Mucosa of stomach (tissue), 1 donor: ENCODE measurements around the gene CLTA.
"Not testable (repeated sequence)": the region's sequence is repeated elsewhere in the genome, so short reads cannot be mapped to it uniquely, and the experiment has no call there.

Experiments
- H3K27me3 ChIP-seq: one replicate; pipeline ENCODE4 v1.7.0; 2013; ENCODE audit warnings: mild to moderate bottlenecking, low read length; ENCODE audit not compliant: control insufficient read depth, insufficient read depth
- H3K36me3 ChIP-seq: one replicate; pipeline ENCODE4 v1.7.0; 2013; ENCODE audit warnings: low read length; ENCODE audit not compliant: control insufficient read depth, insufficient read depth
- H3K4me1 ChIP-seq: one replicate; pipeline ENCODE4 v1.7.0; 2013; ENCODE audit warnings: mild to moderate bottlenecking, low read length; ENCODE audit not compliant: control insufficient read depth, insufficient read depth
- H3K4me3 ChIP-seq: one replicate; pipeline ENCODE4 v1.7.0; 2013; ENCODE audit warnings: low read length
- H3K9ac ChIP-seq: one replicate; pipeline ENCODE4 v1.7.0; 2013; ENCODE audit warnings: mild to moderate bottlenecking, low read length, moderate library complexity
- H3K9me3 ChIP-seq: one replicate; pipeline ENCODE4 v1.7.0; 2013; ENCODE audit warnings: mild to moderate bottlenecking, low read length, moderate library complexity; ENCODE audit not compliant: control insufficient read depth
- donor health status: Pancreatic carcinoma.

Gene CLTA

DNA sequence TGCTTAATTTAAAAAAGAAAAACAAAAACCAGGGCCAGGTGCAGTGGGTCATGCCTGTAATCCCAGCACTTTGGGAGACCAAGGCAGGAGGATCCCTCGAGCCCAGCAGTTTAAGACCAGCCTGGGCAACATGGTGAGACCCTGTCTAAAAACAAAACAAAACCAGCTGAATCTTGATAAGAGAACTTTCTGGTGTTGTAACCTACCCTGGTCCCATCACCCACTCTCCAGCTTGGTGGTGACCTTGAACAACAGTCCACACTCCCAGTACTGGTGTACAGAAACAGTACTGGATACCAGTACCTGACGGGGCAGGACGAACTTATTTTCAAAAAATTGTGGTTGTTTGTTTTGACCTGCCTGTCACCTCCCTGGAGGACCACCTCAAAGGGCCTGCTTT lies 30.9 kb downstream of the CLTA start:
- Histone ChIP-seq H3K9ac (no peak overlapping the region), H3K4me3 (no peak overlapping the region), H3K36me3 (peaks cover 5% of the 10 kb centered on the region), H3K27me3 (no peaks in the 10 kb centered on the region), H3K4me1 (no peaks in the 10 kb centered on the region), H3K9me3 (no peaks in the 10 kb centered on the region)

DNA sequence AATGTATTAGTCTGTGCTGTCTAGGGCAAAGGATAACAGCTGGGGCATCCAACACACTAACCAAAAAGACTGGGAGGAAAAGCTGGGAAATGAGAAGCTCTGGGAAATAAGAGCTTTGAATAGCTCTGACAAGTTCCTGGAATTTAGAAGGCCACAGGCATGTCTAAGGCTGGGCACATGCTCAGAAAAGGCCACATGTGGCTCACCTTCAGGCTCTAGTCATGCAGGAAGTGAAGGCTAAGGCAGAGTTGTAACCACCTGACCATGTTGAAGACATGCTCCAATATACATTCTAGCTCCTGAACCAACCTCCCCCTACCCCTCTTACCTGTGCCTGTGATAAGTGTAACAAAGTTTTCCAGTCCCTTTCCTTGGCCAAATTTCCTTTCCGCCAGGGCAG lies 31.7 kb downstream of the CLTA start:
- Histone ChIP-seq H3K27me3 (no peaks in the 10 kb centered on the region), H3K9ac (no peak overlapping the region), H3K9me3 (no peaks in the 10 kb centered on the region), H3K4me1 (no peaks in the 10 kb centered on the region), H3K36me3 (peaks cover 5% of the 10 kb centered on the region), H3K4me3 (no peak overlapping the region)

DNA sequence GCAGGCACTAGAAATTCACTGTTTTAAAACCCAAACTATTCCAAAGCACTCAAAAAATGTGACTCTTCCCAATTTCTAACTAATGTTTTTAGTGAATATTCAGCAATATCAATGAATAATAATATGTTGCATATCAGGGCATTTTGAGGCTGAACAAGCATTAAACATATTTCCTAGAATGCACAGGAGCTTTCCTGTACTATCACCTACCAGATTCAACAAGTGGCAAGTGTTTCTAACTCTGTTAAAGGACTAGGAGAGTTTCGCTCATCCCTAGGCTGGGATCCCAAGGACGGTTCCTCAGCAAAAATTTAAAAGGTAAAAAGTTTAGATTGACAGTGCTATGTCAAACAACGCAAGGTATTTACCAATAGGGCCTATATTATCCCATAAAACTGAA lies 46.5 kb downstream of the CLTA start:
- no peak overlapping the region for H3K4me3 ChIP-seq
- no peaks in the 10 kb centered on the region for H3K36me3 ChIP-seq
- no peaks in the 10 kb centered on the region for H3K4me1 ChIP-seq
- no peaks in the 10 kb centered on the region for H3K9me3 ChIP-seq
- H3K27me3 ChIP-seq, result no peaks in the 10 kb centered on the region
- H3K9ac ChIP-seq, result no peak overlapping the region

DNA sequence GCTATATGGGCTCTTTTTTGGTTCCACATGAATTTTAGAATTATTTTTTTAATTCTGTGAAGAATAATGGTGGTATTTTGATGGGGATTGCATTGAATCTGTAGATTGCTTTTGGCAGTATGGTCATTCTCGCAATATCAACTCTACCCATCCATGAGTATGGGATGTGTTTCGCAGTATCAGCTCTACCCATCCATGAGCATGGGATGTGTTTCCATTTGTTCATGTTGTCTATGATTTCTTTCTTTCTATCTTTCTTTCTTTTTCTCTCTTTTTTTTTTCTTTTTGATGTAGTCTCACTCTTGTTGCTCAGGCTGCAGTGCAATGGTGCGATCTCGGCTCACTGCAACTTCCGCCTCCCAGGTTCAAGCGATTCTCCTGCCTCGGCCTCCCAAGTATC lies 48.5 kb downstream of the CLTA start:
- H3K9ac ChIP-seq, H3K4me3 ChIP-seq, H3K9me3 ChIP-seq, H3K27me3 ChIP-seq, H3K4me1 ChIP-seq, H3K36me3 ChIP-seq: not testable (repeated sequence)

DNA sequence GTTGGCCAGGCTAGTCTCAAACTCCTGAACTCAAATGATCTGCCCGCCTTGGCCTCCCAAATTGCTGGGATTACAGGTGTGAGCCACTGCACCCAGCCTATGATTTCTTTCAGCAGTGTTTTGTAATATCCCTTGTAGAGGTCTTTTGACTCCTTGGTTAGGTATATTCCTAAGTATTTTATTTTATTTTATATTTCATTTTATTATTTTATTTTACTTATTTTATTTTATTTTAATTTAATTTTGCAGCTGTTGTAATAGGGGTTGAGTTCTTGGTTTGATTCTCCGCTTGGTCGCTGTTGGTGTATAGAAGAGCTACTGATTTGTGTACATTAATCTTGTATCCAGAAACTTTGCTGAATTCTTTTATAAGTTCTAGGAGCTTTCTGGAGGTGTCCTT lies 49.0 kb downstream of the CLTA start:
- H3K9me3 ChIP-seq, H3K27me3 ChIP-seq, H3K4me1 ChIP-seq, H3K36me3 ChIP-seq, H3K4me3 ChIP-seq, H3K9ac ChIP-seq: not testable (repeated sequence)

DNA sequence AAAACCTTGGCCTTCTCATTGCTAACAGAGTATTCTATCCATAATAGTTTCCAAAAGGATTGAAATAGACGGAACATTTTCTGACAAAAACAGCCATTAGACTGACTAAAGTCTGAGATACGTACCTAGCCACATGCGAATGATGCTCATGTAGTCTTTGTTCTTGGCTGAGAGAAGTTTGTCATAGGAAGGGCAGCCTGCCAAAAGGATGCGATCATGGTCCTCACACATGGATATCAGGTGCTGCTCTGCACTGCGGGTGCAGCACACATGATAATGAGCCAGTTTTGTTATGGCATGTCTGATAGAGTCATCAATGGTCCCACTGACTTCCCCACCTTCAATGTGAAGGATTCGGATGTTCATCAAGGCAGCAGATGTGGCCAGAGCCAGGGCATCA lies 55.2 kb downstream of the CLTA start:
- H3K4me3 ChIP-seq, result no peak overlapping the region
- H3K27me3 ChIP-seq, result no peaks in the 10 kb centered on the region
- no peaks in the 10 kb centered on the region for H3K4me1 ChIP-seq
- H3K9me3 ChIP-seq, result no peaks in the 10 kb centered on the region
- no peaks in the 10 kb centered on the region for H3K36me3 ChIP-seq
- H3K9ac ChIP-seq, result no peak overlapping the region

DNA sequence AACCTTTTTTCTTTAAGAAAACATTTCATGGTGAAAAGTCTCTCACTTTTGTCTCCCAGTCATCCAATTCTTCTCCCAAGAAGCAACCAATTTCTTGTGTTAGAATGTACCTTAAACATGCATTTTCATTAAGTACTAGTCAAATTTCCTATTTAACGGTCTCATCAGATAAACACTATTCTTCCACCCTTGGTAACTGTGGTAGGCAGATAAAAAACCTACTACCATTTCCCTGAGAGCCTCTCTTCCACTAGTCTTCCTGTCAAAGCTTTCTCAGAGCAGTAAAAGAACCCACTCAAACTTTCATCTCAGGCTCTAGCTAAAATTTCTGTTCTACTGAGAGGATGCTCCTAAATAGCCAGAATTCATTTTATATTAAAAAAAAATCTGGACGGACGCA lies 56.6 kb downstream of the CLTA start:
- Histone ChIP-seq H3K9ac (no peak overlapping the region), H3K27me3 (no peaks in the 10 kb centered on the region), H3K4me3 (no peak overlapping the region), H3K9me3 (no peaks in the 10 kb centered on the region), H3K4me1 (no peaks in the 10 kb centered on the region), H3K36me3 (no peaks in the 10 kb centered on the region)

DNA sequence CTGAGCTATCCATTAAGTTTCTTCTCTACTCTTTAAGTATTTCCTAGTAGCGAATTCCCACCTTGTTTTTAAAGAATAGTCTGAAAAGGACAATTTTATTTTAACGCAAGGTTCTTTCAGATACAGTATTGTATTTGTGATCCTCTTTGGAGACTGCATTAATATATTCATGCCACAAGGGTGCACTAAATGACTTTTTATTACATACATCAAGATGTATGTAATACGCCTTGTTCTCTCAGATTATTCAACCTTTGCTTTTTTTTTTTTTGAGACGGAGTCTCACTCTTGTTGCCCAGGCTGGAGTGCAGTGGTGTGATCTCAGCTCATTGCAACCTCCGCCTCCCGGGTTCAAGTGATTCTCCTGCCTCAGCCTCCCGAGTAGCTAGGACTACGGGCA lies 57.3 kb downstream of the CLTA start:
- not testable (repeated sequence) for H3K27me3 ChIP-seq, H3K4me1 ChIP-seq, H3K9ac ChIP-seq, H3K9me3 ChIP-seq, H3K36me3 ChIP-seq, H3K4me3 ChIP-seq

DNA sequence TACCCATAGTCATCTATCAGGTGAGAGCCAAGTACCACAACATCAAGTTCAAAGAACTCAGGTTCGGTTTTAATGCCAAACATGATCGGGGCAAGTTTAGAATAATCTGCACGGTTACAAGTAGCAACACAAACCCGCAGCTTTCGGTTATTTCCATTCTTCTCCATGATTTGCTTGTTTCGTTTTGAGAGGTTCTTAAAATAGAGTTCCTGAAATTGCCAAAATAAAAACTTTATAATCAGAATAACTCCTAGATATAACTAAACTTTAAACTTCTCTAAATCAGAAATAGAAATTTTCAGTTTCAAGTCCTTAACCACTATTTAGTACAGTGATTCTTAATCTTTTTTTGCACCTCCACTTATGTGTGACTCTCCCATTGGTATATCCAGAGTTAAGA lies 58.5 kb downstream of the CLTA start:
- no peaks in the 10 kb centered on the region for H3K27me3 ChIP-seq
- H3K9ac ChIP-seq, result no peak overlapping the region
- H3K36me3 ChIP-seq, result no peaks in the 10 kb centered on the region
- H3K4me3 ChIP-seq, result no peak overlapping the region
- no peaks in the 10 kb centered on the region for H3K9me3 ChIP-seq
- H3K4me1 ChIP-seq, result no peaks in the 10 kb centered on the region

DNA sequence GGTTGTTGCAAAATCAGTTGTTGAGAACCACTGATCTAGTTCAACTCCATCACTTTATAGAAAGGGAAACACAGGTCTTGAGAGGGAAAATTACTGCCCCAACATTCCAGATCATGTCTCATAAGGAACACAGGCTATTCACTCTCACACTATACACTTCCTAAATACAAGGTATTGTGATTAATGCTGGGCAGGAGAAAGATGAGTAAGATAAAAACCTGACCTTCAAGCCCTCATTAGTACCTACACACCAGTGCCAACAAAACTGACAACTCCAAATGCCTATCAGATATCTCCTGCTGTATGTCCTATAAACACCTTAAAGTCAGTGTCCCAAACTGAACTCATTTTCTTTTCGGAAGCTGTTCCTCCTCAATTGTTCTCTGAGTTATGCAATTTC lies 59.4 kb downstream of the CLTA start:
- H3K9me3 ChIP-seq, result no peaks in the 10 kb centered on the region
- H3K27me3 ChIP-seq, result no peaks in the 10 kb centered on the region
- no peaks in the 10 kb centered on the region for H3K4me1 ChIP-seq

DNA sequence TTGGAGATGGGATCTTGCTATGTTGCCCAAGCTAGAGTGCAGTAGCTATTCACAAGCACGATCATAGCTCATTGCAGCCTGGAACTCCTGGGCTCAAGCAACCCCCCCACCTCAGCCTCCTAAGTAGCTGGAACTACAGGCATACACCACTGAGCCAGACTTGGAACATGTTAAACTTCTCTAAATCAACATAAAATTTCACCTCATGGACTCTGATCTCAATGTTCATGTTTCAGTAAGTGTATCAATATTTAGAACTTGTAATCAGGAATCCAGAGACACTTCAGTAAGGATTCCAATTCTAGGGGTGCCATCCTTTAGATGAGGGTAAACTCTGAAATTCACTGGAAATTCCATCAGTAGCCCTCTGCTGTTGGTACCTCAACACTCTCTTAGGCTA lies 60.7 kb downstream of the CLTA start:
- no peaks in the 10 kb centered on the region for H3K27me3 ChIP-seq
- no peaks in the 10 kb centered on the region for H3K4me1 ChIP-seq
- H3K9ac ChIP-seq, result no peak overlapping the region
- no peak overlapping the region for H3K4me3 ChIP-seq
- no peaks in the 10 kb centered on the region for H3K9me3 ChIP-seq
- H3K36me3 ChIP-seq, result no peaks in the 10 kb centered on the region

More for the DNA sequence above, 59.4 kb downstream of the CLTA start:
- Histone ChIP-seq H3K9ac (no peak overlapping the region), H3K36me3 (no peaks in the 10 kb centered on the region), H3K4me3 (no peak overlapping the region)

DNA sequence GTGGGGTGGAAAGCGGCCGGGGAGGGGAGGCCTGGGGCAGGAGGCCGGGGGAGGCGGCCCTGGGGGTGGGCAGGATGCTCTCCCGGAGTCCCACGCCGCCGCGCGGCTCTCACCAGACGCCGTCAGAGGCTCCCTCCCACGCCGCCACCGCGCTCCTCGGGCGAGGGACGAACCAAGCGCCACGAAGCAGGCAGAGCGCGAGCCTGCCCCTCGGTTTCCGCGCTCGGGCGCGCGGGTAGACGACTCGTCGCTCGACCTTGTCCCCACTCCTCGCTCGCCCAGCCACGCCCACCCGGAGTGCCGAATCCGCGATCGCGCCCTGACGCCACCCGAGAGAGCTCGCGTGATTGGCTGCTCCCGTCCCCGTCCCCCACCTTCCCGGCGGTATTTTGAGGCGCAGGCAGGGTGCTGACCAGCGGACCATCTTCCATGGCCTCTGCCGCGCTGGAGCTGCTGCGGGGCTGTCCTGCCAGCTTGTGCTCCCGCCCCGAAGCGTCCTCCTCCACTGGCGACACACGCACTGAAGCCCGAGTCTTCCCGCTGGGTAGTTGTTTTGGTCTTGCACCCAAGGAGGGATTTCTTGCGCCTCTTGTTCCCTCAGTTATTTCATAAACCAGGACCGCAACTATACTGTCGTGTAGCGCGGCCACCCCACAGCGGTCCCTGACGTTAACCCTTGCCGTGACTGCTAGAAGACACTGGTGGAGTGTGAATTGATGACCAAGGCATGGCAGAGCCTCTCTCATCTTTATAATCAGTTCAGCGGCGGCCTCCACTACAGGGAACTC lies 67.7 kb downstream of the CLTA start, which contains the start of gene GNE:
GNE (minus strand) TSS at position 241 of the 788 bp plus-strand sequence. CDS start 9,093 bp downstream, outside the sequence.
- no peaks in the 10 kb centered on the region for H3K9me3 ChIP-seq
- no peaks in the 10 kb centered on the region for H3K36me3 ChIP-seq
- no peaks in the 10 kb centered on the region for H3K4me1 ChIP-seq
- H3K27me3 ChIP-seq, result no peaks in the 10 kb centered on the region
- peak within 1 kb of the TSS; percentile 77 for H3K4me3 ChIP-seq
- peak within 1 kb of the TSS; percentile 80 for H3K9ac ChIP-seq
